GF-D8 (cell line): ENCODE results near the gene VPS26B.
"Not testable (repeated sequence)": the region's sequence is repeated elsewhere in the genome, so short reads cannot be mapped to it uniquely, and the experiment has no call there.

ENCODE experiments used
- DNase-seq: peaks from one replicate; lab custom pipeline; 2025; lab: John Stamatoyannopoulos, UW

Gene VPS26B

DNA sequence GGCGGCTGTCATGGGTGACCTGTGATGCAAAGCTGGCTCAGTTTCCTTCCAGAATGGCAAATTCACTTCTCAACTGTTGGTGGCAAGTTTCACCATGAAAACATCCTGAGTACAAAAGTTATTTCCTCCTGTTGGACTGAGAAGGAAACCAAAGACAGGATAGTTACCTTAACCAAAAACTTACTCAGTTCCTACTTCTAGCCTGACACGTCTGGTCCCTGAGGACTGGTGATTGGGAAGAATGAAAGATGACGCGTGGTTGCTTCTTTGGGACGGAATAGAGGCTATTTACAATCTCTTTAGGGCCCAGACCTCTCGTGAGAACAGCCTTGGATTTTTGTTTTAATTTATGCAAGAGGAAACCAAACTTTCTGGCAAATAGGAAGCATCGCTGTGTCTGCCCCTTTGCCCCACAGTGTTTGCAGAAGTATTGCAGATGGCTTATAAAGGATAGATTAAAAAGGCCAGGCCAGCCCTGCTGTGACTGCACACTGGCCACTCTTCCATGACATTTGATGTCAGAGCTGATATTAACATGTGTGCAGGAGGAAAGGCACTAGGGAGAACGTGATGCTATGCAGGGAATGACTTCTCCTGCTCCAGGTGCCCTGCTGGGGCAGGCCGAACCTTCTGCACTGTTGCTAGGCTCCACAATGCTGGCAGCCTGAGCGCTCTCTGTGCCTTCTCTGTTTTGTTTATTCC lies 7.6 kb downstream of the VPS26B start:
- peak; percentile 86 for DNase-seq

DNA sequence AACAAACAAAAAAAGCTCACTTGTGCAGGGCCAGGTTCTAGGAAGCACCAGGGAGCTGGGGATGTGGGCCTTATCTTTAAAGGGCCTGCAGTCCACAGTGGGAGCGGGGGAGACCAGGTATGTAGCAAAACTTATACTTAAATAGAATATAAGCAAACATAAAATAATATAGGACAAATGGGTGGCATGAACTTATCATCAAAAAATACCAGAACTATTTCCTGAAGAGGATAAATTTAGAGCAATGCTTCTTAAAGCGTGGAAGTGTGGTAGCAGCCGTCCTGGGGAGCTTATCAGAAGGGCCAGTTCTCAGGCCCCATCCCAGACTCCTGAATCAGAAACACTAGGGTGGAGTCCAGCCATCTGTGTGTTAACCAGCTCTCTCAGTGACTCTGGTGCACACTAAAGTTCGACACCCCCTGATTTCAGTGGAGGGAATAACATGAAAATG lies 9.3 kb downstream of the VPS26B start:
- no peak for DNase-seq

DNA sequence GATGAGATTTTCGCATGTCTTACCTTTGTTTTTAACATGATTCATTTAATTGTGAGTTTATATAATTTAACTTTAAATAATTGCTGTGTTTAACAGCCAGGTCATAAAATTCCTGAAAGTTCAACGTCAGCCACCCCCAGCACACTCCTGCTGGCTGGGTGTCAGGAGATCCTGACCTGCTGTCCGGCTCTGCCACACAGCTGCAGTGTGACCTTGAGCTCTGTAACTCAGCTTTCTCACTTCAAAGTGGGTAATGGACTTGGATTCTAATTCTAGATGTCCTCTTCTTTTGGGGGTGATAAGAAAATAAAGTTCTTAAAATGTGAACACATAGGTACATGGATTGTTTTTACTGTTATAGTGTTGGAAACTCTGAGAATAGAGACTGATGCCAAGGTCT lies 10.9 kb downstream of the VPS26B start:
- DNase-seq, result no peak

DNA sequence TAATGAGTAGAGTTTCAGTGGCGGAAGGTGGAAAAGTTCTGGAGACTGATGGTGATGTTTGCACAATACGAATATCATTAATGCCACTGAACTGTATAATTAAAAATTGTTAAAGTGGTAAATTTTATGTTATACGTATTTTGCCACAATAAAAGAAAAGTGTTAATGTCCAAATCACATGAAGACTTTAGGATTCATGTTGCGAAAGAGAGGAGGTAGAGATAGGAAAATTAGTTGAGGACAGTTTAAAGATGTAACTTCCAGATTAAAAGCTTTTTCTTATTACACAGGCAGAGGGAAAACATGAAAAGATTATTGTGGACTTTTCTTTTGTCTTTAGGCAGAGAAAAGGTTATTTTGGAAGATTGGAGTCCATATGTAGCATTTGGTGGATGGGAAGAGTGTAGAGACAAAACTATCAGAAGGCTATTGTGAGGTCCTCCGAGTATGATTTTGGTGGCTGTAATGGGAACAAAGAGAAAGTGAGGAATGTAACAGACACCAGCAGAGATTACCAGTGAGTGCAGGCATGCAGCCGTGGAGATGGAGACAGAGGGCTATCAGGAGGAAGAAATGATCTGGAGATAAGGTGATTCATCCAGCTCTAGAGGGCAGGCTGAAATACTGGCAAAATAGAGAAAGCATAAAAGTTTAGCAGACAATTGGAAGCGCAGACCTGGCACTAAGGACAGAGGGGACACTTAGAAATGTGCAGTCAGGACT lies 12.5 kb downstream of the VPS26B start:
- no peak for DNase-seq

DNA sequence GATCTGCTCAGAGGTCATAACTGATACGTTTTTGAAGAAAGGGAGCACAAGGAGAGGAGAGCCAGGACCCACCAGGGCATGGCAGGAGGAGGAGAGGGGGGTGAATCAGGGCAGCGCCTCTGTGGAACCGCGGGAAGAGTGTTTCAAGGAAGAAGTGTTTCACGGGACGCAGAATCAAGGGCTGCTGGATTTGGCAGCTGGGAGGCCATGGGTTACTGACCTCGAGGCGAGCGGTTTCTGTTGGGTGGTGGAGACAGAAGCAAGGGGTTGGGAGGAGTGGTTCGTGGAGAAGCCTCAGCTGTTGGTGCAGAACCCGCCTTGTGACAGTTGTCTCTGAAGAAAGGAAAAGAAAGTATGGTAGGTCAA lies 13.1 kb downstream of the VPS26B start:
- no peak for DNase-seq

DNA sequence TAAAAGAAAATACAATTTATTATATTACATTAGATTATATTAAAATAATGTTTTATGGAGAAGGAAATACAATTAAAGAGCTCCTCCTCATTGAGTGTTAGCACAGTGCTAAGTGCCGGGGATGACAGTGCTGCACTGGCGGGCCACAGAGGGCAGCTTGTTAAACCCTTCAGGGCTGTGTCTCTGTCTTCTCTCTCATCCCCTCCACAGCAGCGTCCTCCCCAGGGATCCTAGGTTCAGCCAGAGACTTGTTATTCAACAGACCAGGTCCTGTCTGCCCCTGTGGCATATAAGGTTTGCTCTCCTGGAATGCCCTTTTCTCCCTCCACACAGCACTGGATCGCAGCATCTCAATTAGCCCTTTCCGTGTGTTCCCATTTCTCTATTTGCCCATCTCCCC lies 14.5 kb downstream of the VPS26B start:
- DNase-seq, result no peak

DNA sequence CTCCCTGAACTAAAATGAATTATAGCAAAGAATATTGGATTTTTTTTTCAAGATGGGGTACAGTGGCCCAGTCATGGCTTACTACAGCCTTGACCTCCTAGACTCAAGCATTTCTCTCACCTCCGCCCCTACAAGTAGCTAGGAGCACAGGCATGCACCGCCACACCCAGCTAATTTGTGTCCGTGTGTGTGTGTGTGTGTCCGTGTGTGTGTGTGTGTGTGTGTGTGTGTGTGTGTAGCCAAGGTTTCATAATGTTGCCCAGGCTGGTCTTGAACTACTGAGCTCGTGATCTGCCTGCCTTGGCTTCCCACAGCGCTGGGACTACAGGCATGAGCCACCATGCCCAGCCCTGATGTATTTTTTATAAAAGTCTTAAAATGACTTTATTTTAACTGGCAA lies 16.1 kb downstream of the VPS26B start:
- no peak for DNase-seq

DNA sequence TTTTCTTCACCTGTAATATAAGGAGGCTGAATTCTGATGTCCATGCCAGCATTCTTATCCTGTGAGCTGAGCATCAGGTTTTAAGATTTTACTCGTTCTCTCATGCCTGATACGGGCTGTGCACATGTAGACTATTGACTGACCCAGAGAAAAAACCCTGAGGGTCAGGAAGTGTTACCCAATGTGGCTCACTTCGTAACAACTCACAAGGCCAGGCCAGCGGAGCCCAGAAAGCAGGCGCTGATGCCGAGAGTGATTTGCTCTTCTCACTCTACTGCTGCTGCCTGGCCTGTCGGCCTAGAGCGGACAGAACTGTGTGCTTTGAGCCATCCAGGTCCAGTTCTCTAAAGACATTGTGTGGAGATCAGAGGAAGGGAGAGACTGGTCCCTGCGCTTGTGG lies 17.9 kb downstream of the VPS26B start:
- no peak for DNase-seq

DNA sequence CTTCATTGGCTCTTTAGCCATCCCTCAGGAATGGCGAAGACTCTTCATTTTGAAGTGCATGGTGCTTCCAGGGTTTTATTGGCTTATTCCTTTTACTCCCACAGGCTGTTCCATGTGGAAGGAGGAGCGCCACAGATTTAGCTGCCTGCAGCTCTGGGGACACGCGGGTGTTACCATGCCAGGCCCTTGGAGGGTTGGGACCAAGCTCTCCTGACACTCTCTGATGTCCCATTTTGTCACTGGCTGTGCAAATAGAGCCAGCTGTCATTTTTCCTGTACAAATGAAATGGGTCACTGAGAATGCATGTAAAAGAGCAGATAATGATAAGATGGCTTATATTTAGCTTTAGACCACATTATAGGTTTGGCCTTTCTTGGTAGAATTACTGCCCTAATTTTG lies 19.4 kb downstream of the VPS26B start:
- DNase-seq, result no peak

DNA sequence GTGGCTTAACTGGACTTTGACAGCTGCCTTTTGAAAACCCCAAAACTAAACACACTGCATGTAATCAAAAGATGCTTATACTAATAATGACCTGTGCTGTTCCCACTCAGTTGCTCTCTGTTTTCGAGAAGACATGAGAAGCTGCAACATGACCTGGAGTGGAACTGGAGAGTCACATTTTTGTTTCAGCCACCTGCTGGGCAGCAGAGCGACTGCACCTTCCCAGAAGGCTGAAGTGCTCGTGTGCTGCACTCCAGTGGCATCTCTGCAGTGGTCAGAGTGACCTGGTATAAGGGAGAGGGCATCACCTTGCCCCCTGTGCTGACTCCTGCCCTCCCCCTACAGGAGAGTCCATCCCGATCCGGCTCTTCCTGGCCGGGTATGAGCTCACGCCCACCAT lies 20.1 kb downstream of the VPS26B start:
- DNase-seq, result peak; percentile 30

DNA sequence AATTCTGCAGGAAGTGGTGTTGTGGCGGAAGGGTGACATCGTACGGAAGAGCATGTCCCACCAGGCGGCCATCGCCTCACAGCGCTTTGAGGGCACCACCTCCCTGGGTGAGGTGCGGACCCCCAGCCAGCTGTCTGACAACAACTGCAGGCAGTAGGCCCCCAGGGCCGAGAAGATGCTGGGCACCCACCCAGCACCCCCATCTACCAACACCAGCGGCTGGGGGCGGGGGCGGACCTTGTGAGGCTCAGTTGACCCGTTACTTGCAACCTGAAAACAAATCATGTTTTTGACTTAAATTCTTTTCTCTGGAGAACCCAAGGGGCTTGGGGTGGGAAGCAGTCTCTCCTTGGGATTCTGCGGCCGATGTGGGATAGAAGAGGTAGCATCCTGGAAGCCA lies 21.0 kb downstream of the VPS26B start:
- DNase-seq, result no peak

DNA sequence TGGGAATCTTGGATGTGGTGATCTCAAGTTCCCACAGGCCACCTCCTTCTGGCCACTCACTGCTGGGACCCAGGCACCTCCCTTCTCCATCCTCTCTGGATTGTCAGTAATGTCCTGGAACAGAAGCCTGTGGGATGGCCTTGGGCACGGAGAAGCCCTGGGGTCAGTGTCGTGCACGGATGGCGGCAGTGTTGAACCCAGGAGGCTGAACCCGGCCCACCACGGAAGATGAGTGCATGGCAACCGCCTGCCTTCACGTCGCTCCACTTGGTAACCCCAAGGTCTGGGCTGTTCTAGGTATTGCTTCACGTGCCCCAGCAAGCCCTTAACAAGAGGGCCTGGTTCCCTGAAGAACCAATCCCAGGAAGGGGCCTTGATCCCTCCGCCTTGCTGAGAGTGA lies 21.6 kb downstream of the VPS26B start:
- DNase-seq, result no peak

DNA sequence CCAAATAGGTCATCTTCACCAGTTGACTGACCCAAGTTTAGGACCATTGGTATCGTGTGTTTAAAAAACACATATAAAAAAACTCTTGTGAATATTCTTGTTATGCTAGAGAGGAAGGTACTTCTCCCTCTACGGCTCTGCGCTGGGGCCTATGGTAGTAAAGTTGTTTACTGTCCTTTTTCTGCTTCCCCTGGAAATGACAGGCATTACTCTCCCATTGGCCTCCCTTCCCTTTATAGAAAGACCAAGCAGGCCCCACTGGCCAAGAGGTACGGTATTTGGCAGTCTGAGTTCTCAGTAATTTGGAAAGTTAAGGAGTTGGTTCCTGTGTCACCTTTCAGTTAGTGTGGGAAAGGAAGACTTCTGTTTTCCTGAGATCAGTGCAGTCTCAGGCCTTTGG lies 22.2 kb downstream of the VPS26B start:
- no peak for DNase-seq

DNA sequence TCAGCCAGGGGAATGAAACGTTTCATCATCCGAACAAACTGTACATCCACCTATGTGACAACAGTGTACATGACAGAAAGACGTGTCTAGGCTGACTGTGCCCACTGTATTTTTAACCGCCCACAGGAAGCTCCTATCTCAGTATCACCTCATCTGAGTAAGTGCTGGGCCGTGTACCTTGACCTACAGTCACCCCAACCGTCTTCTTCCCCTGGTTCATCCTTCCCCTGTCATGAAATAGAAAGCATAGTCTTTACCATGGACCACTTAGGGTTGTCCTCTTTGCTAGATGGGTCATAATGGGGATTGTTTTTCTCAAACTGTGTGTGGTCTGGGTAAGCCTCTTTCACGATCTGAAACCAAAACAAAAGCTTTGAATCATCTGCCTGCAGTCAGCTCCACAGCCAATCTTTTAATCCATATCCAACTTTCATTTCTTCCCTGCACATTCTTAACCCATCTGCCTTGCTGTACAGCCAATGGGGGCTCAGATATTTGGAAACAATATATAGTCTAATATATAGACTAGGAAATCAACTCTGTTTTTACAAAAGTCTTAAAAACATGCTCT lies 24.5 kb downstream of the VPS26B start:
- DNase-seq, result no peak

DNA sequence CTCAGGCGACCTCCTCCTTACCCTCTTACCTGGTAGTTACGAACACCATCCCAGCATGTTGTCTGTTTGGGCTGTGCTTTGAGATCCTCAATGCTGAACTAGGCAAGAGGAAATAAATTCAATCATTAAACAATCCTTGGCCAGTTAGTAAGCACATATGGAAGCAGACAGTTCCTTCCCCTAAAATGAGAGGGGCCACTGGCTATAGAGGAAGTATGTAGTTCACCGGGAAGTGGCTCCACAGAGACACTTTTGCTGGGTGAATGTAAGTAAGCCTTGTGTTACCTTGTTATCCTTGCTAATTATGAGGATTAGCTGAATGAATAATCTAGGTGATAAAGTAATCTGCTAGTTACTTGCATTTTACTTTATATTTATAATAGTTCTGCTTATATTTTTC lies 25.8 kb downstream of the VPS26B start:
- DNase-seq, result peak; percentile 49

DNA sequence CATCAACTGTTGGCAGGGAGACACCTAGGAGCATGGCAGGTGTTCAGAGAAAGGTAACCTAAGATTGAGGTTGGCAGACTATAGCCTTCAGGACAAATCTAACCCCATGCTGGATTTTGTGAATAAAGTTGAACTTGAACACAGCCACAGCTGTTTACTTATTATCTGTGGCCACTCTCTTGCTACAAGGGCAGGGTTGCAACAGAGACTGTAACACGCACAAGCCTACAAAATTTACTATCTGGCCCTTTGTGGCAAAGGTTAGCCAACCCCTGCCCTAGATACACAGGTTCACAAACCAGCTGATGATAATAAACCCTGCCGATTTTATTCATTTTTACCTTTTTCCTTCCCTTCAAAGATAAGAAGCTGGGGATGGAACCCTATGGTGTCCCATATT lies 26.2 kb downstream of the VPS26B start:
- peak; percentile 62 for DNase-seq

DNA sequence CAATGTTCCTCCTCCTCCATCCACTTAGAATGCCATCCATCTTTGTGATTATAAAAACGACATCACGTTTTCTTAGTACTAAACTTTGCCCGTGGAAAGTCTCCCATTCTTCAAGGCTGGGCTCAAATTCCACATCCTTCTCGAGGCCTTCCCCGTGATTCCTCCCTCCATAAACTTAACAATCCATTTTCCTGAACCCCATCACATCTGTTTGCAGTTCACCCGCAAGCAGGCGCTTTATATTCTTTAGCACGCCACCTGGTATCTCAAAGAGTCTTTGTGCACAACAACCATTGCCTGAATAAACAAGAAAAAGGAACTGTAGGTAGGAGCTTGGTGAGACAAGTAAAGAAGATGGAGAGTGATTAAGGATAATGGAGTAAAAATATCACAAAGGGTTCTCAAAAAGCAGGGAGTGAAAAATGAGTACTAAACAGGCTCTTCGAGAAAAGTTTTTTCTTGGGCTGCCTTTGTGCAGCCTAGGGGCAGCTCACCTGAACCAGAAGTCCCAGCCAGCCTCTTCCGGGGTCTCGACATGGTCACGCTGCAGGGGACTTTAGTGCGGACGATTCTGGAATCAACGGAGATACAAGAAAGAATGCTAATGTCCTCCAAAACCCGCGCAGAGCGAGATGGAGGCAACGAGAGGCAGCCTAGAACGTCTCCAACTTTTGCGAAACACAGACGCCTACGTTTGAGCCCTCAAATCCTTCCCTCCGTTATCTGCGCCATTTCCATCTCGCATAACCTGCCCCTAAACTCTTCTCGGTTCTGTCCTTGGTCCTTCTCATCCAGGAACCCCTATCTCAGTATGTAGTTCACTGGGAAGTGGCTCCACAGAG lies 28.1 kb downstream of the VPS26B start:
- DNase-seq, result peak; percentile 75

DNA sequence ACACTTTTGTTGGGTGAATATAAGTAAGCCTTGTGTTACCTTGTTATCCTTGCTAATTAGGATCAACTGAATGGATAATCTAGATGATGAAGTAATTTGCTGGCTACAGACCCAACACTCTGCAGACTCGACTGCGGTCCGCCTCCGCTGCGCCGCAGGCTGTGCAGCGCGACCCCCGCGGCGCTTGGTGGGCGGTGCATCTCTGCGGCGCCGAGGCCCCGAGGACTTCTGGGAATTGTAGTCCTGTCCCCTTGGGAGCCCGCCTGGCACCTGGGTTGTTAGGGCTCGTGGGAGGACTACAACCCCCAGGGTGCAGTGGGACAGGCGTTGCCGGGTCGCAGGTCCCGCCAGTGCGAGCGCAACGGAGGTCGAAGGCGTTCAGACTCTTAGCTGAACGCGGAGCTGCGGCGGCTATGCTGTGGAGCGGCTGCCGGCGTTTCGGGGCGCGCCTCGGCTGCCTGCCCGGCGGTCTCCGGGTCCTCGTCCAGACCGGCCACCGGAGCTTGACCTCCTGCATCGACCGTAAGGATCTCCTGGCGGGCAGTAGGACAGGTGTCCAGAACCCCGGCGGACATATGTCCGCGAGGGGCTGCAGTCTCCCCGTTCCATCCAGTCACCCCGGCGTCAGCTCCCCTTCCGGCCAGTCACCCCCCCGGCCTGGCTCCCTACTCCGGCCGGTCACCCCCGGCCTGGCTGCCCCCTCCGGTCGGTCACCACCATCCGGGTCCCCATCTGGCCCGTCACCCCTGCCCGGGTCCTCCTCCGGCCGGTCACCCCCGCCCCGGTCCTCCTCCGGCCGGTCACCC lies 28.9 kb downstream of the VPS26B start, which contains the start of the genes ACAD8 and THYN1:
TSS of gene ACAD8 (plus strand) at position 381 of the 806 bp plus-strand sequence. CDS start at position 414, 33 bp downstream.
TSS of gene THYN1 (minus strand) at position 165 of the 806 bp plus-strand sequence. CDS start 470 bp downstream, outside the sequence.
- peak; percentile 100 for DNase-seq

DNA sequence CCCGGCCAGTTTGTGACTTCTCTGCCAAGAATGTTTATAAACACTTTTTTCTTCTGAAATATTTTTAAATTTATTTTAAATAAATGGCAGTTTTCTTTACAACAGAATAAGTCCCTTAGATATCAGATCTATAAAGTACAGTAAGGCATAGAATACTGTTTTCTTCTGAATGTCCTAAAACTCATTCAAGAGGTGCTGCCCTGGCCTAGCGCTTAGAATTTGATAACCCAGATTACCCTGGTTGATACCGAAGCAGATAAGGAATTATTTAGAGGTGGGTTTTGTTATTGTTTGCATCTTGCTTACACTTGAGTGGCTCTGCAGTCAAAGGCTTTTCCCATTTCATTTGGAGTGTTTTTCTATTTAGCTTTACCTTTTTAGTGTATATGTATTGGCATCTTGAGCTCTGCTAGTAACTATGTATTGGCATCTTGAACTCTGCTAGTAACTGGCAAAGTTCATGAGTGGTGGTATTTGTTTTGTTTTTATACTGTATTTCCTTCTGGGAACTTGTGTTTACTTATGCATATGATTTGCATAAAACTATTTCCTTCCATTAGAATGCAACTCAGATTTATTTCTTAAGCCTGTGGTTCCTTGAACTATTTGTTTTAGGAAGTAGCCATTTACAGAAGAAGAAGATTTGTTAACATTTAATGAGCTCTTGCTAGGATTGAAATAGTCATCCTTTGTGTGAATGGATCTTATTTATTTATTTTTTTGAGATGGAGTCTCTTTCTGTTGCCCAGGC lies 30.1 kb downstream of the VPS26B start:
- DNase-seq, result no peak

DNA sequence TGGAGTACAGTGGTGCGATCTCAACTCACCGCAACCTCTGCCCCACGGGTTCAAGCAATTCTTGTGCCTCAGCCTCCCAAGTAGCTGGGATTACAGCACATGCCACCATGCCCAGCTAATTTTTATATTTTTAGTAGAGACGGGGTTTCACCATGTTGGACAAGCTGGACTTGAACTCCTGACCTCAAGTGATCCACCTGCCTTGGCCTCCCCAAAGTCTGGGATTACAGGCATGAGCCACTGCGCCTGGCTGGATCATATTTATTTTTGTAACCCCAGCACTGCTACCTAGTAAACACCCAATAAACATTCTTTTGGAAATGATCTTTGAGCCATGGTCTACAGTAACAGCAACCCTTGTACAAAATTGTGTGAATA lies 30.7 kb downstream of the VPS26B start:
- not testable (repeated sequence) for DNase-seq

DNA sequence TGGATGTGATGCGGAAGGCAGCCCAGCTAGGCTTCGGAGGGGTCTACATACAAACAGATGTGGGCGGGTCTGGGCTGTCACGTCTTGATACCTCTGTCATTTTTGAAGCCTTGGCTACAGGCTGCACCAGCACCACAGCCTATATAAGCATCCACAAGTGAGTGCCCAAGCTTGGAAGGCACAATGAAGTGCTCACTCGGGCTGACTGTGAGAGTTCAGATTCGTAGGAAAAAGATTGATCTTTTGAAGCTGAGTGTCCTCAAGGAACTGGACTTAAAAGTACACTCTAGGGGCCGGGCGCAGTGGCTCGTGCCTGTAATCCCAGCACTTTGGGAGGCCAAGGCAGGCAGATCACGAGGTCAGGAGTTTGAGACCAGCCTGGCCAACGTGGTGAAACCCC lies 32.6 kb downstream of the VPS26B start:
- no peak for DNase-seq
